KMS-11 (cell line): ENCODE results near the gene KDM6B.

Experiments
- H2AFZ ChIP-seq: fragments of 200-600 bp; sonication (generic); 2 replicates; pipeline ENCODE4 v1.6.1; 2016; ENCODE audit warnings: antibody characterized with exemption, mixed run types, low read depth
- H3K27ac ChIP-seq: fragments of 200-600 bp; sonication (generic); 2 replicates; pipeline ENCODE4 v1.6.1; 2016; ENCODE audit warnings: mild to moderate bottlenecking, mixed run types
- H3K27me3 ChIP-seq: fragments of 200-600 bp; sonication (generic); 2 replicates; pipeline ENCODE4 v1.6.1; 2017; ENCODE audit warnings: mild to moderate bottlenecking, low read depth, mixed run types, moderate library complexity; ENCODE audit not compliant: insufficient read depth
- H3K36me3 ChIP-seq: fragments of 200-600 bp; sonication (generic); 2 replicates; pipeline ENCODE4 v1.6.1; 2017; ENCODE audit warnings: mild to moderate bottlenecking, mixed run types; ENCODE audit not compliant: insufficient read depth
- H3K4me1 ChIP-seq: fragments of 200-600 bp; sonication (generic); 2 replicates; pipeline ENCODE4 v1.6.1; 2016; ENCODE audit warnings: mild to moderate bottlenecking, low read depth, mixed run types; ENCODE audit not compliant: poor library complexity, severe bottlenecking
- H3K4me2 ChIP-seq: fragments of 200-600 bp; sonication (generic); 2 replicates; pipeline ENCODE4 v1.7.0; 2016; ENCODE audit warnings: mild to moderate bottlenecking, mixed run types
- H3K4me3 ChIP-seq: fragments of 200-600 bp; sonication (generic); IDR thresholded peaks from 2 replicates; pipeline ENCODE4 v1.6.1; 2017; ENCODE audit warnings: low read depth, low read length, mixed read lengths; ENCODE audit not compliant: insufficient read depth
- H3K79me2 ChIP-seq: fragments of 200-600 bp; sonication (generic); 2 replicates; pipeline ENCODE4 v1.6.1; 2016; ENCODE audit warnings: low read depth, mixed run types; ENCODE audit not compliant: insufficient read depth
- H3K9ac ChIP-seq: fragments of 200-600 bp; sonication (generic); 2 replicates; pipeline ENCODE4 v1.6.1; 2016; ENCODE audit warnings: mild to moderate bottlenecking, mixed run types
- H4K20me1 ChIP-seq: fragments of 200-600 bp; sonication (generic); 2 replicates; pipeline ENCODE4 v1.6.1; 2016; ENCODE audit warnings: mild to moderate bottlenecking, mixed run types; ENCODE audit not compliant: insufficient read depth
- CTCF ChIP-seq: fragments of 200-600 bp; sonication (generic); conservative IDR thresholded peaks from 2 replicates; pipeline ENCODE4 v1.6.1; 2017; ENCODE audit warnings: low read depth, mild to moderate bottlenecking, antibody characterized with exemption, low read length, moderate library complexity, mixed read lengths

KDM6B gene

GRCh38 chr17:7823581-7824001 is 10.4 kb upstream of the KDM6B start:
- Histone ChIP-seq H3K79me2 (no peaks in the 10 kb centered on the region), H3K9ac (no peak overlapping the region), H3K27me3 (no peaks in the 10 kb centered on the region), H3K4me3 (no peak overlapping the region), H4K20me1 (no peaks in the 10 kb centered on the region), H3K27ac (no peak overlapping the region), H3K4me2 (no peak overlapping the region), H3K36me3 (no peaks in the 10 kb centered on the region), H3K4me1 (no peaks in the 10 kb centered on the region), H2AFZ (no peak overlapping the region)
- TF ChIP-seq CTCF = no peak

GRCh38 chr17:7824021-7824924 is 9.7 kb upstream of the KDM6B start:
- Histone ChIP-seq H4K20me1 (no peaks in the 10 kb centered on the region), H3K27ac (no peak overlapping the region), H2AFZ (no peak overlapping the region), H3K27me3 (no peaks in the 10 kb centered on the region), H3K4me3 (no peak overlapping the region), H3K9ac (no peak overlapping the region), H3K4me1 (no peaks in the 10 kb centered on the region), H3K79me2 (no peaks in the 10 kb centered on the region), H3K4me2 (no peak overlapping the region), H3K36me3 (no peaks in the 10 kb centered on the region)
- no peak for TF ChIP-seq CTCF

- no peaks in the 10 kb centered on the region for H3K36me3 ChIP-seq
- no peak overlapping the region for H3K4me3 ChIP-seq
- H2AFZ ChIP-seq = no peak overlapping the region
- no peak overlapping the region for H3K27ac ChIP-seq
- H3K79me2 ChIP-seq = no peaks in the 10 kb centered on the region
- H3K4me2 ChIP-seq = no peak overlapping the region
- no peaks in the 10 kb centered on the region for H3K27me3 ChIP-seq
- no peaks in the 10 kb centered on the region for H3K4me1 ChIP-seq
- H3K9ac ChIP-seq = no peak overlapping the region
- no peak for TF ChIP-seq CTCF
- no peaks in the 10 kb centered on the region for H4K20me1 ChIP-seq
Observed at GRCh38 chr17:7825206-7825990, 8.6 kb upstream of the KDM6B start.

- Histone ChIP-seq H3K4me2 (no peak overlapping the region), H3K36me3 (no peaks in the 10 kb centered on the region), H3K79me2 (no peaks in the 10 kb centered on the region), H4K20me1 (no peaks in the 10 kb centered on the region), H3K4me3 (no peak overlapping the region), H3K27me3 (no peaks in the 10 kb centered on the region), H2AFZ (no peak overlapping the region), H3K4me1 (no peaks in the 10 kb centered on the region), H3K27ac (no peak overlapping the region), H3K9ac (no peak overlapping the region)
- no peak for TF ChIP-seq CTCF
Observed at GRCh38 chr17:7830616-7831015, 3.4 kb upstream of the KDM6B start.
